ENCODE results near the gene SDK2. TPM values are rescaled to one million over a fixed set of nuclear protein-coding genes. Genes with fewer than 3 reads are reported as not detected.

Gene SDK2
- total RNA-seq, 4 donors from 2014 or later: under 0.01 to 0.49 (median 0.08) TPM

DNA sequence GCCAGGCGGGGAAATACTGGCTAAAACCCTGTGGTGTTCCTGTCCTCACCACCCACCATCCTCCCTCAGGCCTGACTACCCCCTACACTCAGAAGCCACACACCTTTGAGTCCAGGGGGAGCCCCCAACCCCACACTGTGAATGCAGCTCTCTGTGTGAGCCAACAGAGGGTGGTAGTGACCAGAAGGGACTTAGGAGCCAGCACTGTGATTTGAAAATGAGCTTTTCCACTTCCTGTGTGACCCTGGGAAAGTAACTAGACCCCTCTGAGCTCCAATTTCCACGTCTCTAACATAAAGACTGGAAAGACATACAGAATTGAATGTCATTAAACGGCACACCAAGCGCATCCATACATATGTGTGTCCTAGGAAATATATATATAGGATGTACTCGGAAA lies 58.7 kb downstream of the SDK2 start:
- TF ChIP-seq, protein P1, sequence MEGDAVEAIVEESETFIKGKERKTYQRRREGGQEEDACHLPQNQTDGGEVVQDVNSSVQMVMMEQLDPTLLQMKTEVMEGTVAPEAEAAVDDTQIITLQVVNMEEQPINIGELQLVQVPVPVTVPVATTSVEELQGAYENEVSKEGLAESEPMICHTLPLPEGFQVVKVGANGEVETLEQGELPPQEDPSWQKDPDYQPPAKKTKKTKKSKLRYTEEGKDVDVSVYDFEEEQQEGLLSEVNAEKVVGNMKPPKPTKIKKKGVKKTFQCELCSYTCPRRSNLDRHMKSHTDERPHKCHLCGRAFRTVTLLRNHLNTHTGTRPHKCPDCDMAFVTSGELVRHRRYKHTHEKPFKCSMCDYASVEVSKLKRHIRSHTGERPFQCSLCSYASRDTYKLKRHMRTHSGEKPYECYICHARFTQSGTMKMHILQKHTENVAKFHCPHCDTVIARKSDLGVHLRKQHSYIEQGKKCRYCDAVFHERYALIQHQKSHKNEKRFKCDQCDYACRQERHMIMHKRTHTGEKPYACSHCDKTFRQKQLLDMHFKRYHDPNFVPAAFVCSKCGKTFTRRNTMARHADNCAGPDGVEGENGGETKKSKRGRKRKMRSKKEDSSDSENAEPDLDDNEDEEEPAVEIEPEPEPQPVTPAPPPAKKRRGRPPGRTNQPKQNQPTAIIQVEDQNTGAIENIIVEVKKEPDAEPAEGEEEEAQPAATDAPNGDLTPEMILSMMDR (IDR thresholded peaks at IDR 0.05; ENCODE audit: low read depth): no peak

DNA sequence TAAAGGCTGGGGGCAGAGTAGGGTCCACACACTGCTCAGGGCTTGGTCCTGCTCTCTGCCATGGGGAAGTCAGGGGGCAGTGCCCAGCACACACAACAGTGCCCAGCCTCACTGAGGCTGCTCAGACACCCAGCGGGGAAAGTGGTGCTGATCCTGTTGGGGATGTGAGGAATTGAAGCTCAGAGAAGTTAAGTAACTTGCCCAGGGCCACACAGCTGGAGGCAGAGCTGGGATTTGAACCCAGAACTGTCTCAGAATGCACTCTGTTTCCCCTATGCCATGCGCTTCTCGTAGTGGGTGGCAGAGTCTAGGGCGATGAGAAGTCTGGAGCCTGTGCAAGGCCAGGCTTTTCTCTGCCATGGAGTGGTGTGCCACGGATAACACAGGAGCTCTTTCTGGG lies 59.3 kb downstream of the SDK2 start:
- TF ChIP-seq, protein P1 (IDR thresholded peaks at IDR 0.05; ENCODE audit: low read depth): no peak

DNA sequence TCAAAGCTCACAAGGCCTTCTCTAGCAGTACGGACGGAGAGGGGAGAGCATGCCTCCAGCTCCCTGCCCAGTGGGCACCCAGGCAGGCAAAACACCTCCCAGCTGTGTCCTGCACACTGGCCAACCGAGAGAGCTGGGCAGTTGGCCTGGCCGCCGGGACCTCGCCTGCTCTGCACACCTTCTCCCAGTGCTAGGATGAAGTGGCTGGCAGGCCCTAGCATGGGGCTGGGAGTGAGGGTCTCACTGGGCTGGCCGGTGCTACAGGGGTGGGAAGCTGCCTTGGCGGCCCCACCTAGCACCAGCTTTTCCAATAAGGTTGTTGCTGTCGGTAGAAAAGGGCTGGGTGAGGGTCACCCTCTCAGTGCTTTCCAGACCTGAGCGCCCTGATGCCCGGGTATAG lies 60.2 kb downstream of the SDK2 start:
- TF ChIP-seq, protein P1 (IDR thresholded peaks at IDR 0.05; ENCODE audit: low read depth): no peak

DNA sequence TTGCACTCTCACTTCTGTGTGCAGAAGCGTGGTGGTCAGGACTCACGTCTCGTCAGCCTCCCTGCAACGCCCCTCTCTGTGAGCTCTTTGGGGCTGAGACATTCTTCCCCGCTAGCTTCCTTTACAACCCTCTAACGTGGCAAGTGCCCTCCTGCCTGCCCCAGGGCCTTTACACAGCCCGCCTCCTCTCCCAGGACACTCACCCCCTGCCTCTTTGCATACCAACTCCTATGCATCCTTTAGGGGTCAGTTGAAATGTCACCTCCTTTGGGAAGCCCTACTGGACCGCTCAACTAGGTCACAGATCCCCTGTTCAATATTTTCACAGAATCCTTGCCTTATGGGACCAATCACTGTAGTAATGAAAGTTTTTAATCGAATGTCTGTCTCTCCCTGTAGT lies 61.4 kb downstream of the SDK2 start:
- TF ChIP-seq, protein P1 (IDR thresholded peaks at IDR 0.05; ENCODE audit: low read depth): no peak

DNA sequence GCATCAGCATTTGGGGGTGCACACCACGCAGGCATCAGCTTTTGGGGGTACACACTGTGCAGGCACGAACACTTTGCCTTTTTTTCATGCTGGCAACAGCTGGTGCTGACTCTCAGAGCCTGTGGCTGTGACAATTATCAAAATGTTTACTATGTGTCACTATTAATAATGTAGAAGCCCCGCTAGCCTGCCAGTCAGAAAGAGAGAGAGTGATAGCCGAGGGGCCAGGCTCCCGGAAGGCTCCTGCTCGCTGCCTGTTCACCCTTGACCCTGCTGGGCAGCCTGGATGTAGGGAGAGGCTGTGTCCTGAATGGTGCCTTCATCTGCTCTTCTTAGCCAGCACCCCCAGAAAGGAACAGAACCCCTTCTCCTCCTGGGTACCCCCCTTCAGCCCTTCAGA lies 61.9 kb downstream of the SDK2 start:
- TF ChIP-seq, protein P1 (IDR thresholded peaks at IDR 0.05; ENCODE audit: low read depth): no peak

DNA sequence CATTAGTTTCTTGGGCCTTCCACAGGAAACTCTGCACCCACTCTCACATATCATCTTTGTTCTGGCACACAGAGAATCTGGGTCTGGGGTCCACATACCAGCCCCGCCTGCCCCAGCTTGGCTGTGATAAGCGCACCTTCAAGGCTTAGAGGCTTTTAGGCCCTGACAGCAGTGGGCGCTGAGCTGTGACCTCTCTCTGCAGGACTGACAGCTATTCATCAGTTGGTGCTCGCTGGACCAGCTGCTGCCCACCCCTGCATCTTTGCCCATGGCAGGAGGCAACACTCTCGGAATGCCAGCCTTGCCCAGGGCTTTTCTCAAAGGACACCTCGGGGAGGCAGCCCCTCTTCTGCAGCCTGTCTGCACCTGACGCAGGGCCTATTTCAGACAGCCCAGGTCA lies 62.9 kb downstream of the SDK2 start:
- TF ChIP-seq, protein P1 (IDR thresholded peaks at IDR 0.05; ENCODE audit: low read depth): no peak

DNA sequence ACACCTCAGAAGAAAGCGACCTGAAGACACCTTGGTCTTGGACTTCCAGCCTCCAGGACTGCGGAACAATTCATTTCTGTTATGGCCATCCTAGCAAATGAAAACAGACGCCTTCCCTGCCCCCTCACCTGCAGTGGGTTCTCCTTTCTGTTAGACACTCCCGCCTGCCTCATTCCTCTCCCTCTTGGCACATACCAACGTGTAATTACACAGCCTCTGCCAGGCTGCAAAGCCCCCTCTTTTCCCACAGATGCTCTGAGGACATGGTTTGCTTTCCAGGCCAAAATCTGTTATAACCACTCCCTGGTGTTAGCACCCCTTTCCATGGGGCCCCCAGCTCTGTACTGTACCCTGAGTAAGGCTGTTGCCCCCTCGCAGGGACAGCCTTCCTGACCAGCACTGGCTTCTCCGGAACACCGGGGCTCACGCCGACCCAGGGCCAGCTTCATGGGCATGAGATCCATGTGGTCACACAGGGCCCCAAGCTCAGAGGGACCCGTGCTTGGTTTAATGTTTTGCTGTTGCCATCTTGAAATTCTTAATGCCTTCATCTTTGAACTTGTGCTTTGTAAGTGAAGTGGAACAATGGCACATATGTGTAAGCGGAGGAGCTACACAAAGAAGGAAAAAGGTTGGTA lies 64.1 kb downstream of the SDK2 start:
- TF ChIP-seq, protein P1 (IDR thresholded peaks at IDR 0.05; ENCODE audit: low read depth): no peak
